Measurements from ENCODE around the gene LIPI.
"Not testable (repeated sequence)": the region's sequence is repeated elsewhere in the genome, so short reads cannot be mapped to it uniquely, and the experiment has no call there.

The LIPI gene

DNA sequence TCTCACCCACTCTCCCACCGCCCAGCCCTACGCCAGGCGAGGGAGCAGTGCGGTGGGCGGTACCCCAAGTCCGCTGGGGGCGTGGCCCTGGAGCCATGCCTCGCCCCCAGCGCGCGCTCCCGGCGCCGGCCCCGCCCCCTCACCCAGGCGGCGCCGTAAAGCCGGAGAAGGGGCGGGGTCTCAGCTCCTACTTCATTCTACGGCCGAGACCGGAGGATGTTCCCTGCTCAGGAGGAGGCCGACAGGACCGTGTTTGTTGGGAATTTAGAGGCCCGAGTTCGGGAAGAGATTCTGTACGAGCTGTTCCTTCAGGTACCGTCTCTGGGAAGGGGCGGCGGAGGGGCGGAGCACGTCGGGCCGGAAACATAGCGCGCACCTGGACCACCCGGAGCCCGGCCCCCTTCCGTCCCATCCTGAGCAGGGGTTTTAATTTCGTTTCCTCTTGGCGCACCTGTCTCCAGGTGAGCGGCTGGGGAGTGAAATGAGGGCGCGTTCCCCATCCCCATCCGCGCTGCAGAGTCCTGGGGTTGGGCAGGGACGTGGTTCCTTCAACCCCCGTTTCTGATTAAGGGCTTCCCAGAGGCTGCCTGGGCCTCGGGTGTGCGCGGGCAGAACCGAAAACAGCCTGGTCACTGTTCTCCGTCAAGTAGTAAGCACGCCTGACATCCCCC lies 5.4 kb upstream of the LIPI start, which contains the start of gene RBM11:
Gene RBM11, plus strand, starts transcription at position 187 of the 671 bp plus-strand sequence. Its CDS starts 30 bp downstream, at position 217.
- H3K27me3 ChIP-seq (ENCODE audit: insufficient read depth, insufficient read length): peaks cover 17% of the 10 kb centered on the region
- no peaks in the 10 kb centered on the region for H3K9me3 ChIP-seq (ENCODE audit: insufficient read depth, low read length)
- peak within 1 kb of the TSS; percentile 84 for H3K4me3 ChIP-seq (ENCODE audit: insufficient read length, low read depth)
- no peaks in the 10 kb centered on the region for H3K4me1 ChIP-seq (ENCODE audit: insufficient read depth, insufficient read length)
- DNase-seq (ENCODE audit: low read depth, low spot score): peak; percentile 87
- H3K9ac ChIP-seq (ENCODE audit: insufficient read length, low read depth): peak within 1 kb of the TSS; percentile 71
- TF ChIP-seq ZNF274 (IDR thresholded peaks at IDR 0.05; ENCODE audit: low read depth, low read length) (no peak), SUZ12 (IDR thresholded peaks at IDR 0.05; ENCODE audit: extremely low read depth, insufficient read depth, insufficient read length) (no peak), YY1 (IDR thresholded peaks at IDR 0.05; ENCODE audit: insufficient read depth, insufficient read length) (no peak)
- no peaks in the 10 kb centered on the region for H3K36me3 ChIP-seq (ENCODE audit: insufficient read depth, insufficient read length, low read length)

GRCh38 chr21:14213164-14213563 lies 2.4 kb upstream of the LIPI start:
- Histone ChIP-seq H3K4me3 (ENCODE audit: insufficient read length, low read depth) (no peak overlapping the region), H3K9ac (ENCODE audit: insufficient read length, low read depth) (no peak overlapping the region), H3K4me1 (ENCODE audit: insufficient read depth, insufficient read length) (no peaks in the 10 kb centered on the region), H3K36me3 (ENCODE audit: insufficient read depth, insufficient read length, low read length) (no peaks in the 10 kb centered on the region), H3K27me3 (ENCODE audit: insufficient read depth, insufficient read length) (peaks cover 17% of the 10 kb centered on the region), H3K9me3 (ENCODE audit: insufficient read depth, low read length) (no peaks in the 10 kb centered on the region)
- DNase-seq (ENCODE audit: low read depth, low spot score): no peak
- no peak for TF ChIP-seq ZNF274 (IDR thresholded peaks at IDR 0.05; ENCODE audit: low read depth, low read length)
- TF ChIP-seq SUZ12 (IDR thresholded peaks at IDR 0.05; ENCODE audit: extremely low read depth, insufficient read depth, insufficient read length): no peak
- no peak for TF ChIP-seq YY1 (IDR thresholded peaks at IDR 0.05; ENCODE audit: insufficient read depth, insufficient read length)

GRCh38 chr21:14206222-14206621 lies 4.5 kb downstream of the LIPI start:
- no peaks in the 10 kb centered on the region for H3K9me3 ChIP-seq (ENCODE audit: insufficient read depth, low read length)
- no peaks in the 10 kb centered on the region for H3K4me1 ChIP-seq (ENCODE audit: insufficient read depth, insufficient read length)
- H3K9ac ChIP-seq (ENCODE audit: insufficient read length, low read depth): no peak overlapping the region
- TF ChIP-seq YY1 (IDR thresholded peaks at IDR 0.05; ENCODE audit: insufficient read depth, insufficient read length): no peak
- TF ChIP-seq ZNF274 (IDR thresholded peaks at IDR 0.05; ENCODE audit: low read depth, low read length): no peak
- no peak for TF ChIP-seq SUZ12 (IDR thresholded peaks at IDR 0.05; ENCODE audit: extremely low read depth, insufficient read depth, insufficient read length)
- H3K36me3 ChIP-seq (ENCODE audit: insufficient read depth, insufficient read length, low read length): no peaks in the 10 kb centered on the region
- no peaks in the 10 kb centered on the region for H3K27me3 ChIP-seq (ENCODE audit: insufficient read depth, insufficient read length)
- no peak for DNase-seq (ENCODE audit: low read depth, low spot score)
- H3K4me3 ChIP-seq (ENCODE audit: insufficient read length, low read depth): no peak overlapping the region

DNA sequence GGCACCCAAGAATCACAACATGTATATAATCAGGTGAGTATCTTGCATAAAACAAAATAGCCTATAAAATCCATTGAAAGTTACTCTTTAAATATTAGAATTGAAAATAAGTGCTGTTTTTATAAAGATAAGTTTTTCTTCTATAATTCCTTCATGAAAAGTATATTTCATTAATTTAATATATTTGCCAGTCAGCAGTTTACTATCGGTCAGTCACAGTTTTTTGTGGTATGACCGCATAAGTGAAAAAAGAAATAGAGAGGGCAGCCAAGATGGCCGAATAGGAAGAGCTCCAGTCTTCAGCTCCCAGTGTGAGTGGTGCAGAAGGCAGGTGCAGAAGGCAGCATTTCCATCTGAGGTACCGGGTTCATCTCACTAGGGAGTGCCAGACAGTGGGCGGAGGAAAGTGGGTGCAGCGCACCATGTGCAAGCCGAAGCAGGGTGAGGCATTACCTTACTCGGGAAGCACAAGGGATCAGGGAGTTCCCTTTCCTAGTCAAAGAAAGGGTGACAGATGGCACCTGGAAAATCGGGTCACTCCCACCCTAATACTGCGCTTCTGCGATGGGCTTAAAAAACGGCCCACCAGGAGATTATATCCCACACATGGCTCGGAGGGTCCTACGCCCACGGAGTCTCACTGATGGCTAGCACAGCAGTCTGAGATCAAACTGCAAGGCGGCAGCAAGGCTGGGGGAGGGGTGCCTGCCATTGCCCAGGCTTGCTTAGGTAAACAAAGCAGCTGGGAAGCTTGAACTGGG lies 44.1 kb downstream of the LIPI start:
- peaks cover 12% of the 10 kb centered on the region for H3K9me3 ChIP-seq (ENCODE audit: insufficient read depth, low read length)
- not testable (repeated sequence) for H3K36me3 ChIP-seq (ENCODE audit: insufficient read depth, insufficient read length, low read length); H3K27me3 ChIP-seq (ENCODE audit: insufficient read depth, insufficient read length); H3K4me1 ChIP-seq (ENCODE audit: insufficient read depth, insufficient read length); H3K9ac ChIP-seq (ENCODE audit: insufficient read length, low read depth); H3K4me3 ChIP-seq (ENCODE audit: insufficient read length, low read depth); DNase-seq (ENCODE audit: low read depth, low spot score)

GRCh38 chr21:14143999-14144398 lies 66.8 kb downstream of the LIPI start:
- no peaks in the 10 kb centered on the region for H3K4me1 ChIP-seq (ENCODE audit: insufficient read depth, insufficient read length)
- TF ChIP-seq SUZ12 (IDR thresholded peaks at IDR 0.05; ENCODE audit: extremely low read depth, insufficient read depth, insufficient read length) (no peak), YY1 (IDR thresholded peaks at IDR 0.05; ENCODE audit: insufficient read depth, insufficient read length) (no peak), ZNF274 (IDR thresholded peaks at IDR 0.05; ENCODE audit: low read depth, low read length) (no peak)
- H3K9ac ChIP-seq (ENCODE audit: insufficient read length, low read depth): no peak overlapping the region
- H3K4me3 ChIP-seq (ENCODE audit: insufficient read length, low read depth): no peak overlapping the region
- H3K9me3 ChIP-seq (ENCODE audit: insufficient read depth, low read length): no peaks in the 10 kb centered on the region
- no peaks in the 10 kb centered on the region for H3K27me3 ChIP-seq (ENCODE audit: insufficient read depth, insufficient read length)
- no peaks in the 10 kb centered on the region for H3K36me3 ChIP-seq (ENCODE audit: insufficient read depth, insufficient read length, low read length)
- DNase-seq (ENCODE audit: low read depth, low spot score): no peak

DNA sequence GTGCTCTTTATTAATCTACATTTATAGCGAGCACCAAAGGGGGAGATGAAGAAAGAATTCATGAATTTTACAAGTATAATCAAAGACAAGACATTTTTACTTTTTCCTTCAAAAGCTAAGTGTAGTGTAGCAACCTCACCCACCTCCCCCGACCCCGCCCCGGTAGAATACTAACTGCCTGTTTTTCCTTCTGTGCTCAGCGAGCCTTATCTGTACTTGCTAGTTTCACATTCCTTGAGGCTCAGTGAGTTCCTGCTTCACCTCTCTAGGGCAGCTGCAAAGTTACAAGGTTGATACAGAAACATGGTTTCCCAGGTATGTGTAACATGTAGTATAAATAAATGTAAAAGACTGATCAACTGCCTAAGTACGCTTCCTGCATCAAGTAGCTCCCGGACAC lies 86.5 kb downstream of the LIPI start:
- no peak for DNase-seq (ENCODE audit: low read depth, low spot score)
- Histone ChIP-seq H3K9me3 (ENCODE audit: insufficient read depth, low read length) (peaks cover 9% of the 10 kb centered on the region; the same call in 1 of the 2 replicates), H3K4me1 (ENCODE audit: insufficient read depth, insufficient read length) (no peaks in the 10 kb centered on the region), H3K36me3 (ENCODE audit: insufficient read depth, insufficient read length, low read length) (no peaks in the 10 kb centered on the region), H3K9ac (ENCODE audit: insufficient read length, low read depth) (no peak overlapping the region), H3K4me3 (ENCODE audit: insufficient read length, low read depth) (no peak overlapping the region), H3K27me3 (ENCODE audit: insufficient read depth, insufficient read length) (no peaks in the 10 kb centered on the region)
- no peak for TF ChIP-seq YY1 (IDR thresholded peaks at IDR 0.05; ENCODE audit: insufficient read depth, insufficient read length)

- Histone ChIP-seq H3K9me3 (ENCODE audit: insufficient read depth, low read length) (peaks cover 9% of the 10 kb centered on the region; the same call in 1 of the 2 replicates), H3K27me3 (ENCODE audit: insufficient read depth, insufficient read length) (peaks cover 3% of the 10 kb centered on the region), H3K4me3 (ENCODE audit: insufficient read length, low read depth) (no peak overlapping the region), H3K9ac (ENCODE audit: insufficient read length, low read depth) (no peak overlapping the region), H3K4me1 (ENCODE audit: insufficient read depth, insufficient read length) (no peaks in the 10 kb centered on the region), H3K36me3 (ENCODE audit: insufficient read depth, insufficient read length, low read length) (no peaks in the 10 kb centered on the region)
- no peak for DNase-seq (ENCODE audit: low read depth, low spot score)
- TF ChIP-seq YY1 (IDR thresholded peaks at IDR 0.05; ENCODE audit: insufficient read depth, insufficient read length) (no peak), ZNF274 (IDR thresholded peaks at IDR 0.05; ENCODE audit: low read depth, low read length) (no peak), SUZ12 (IDR thresholded peaks at IDR 0.05; ENCODE audit: extremely low read depth, insufficient read depth, insufficient read length) (no peak)
Measured at GRCh38 chr21:14121719-14122118, 89.0 kb downstream of the LIPI start.
